Stimulated activated CD4-positive, alpha-beta T cell treated with anti-CD3 and anti-CD28 coated beads, Interleukin-1b, Interleukin-23, amount 100 ng/mL, for 24 hours (primary cell): ENCODE data around the gene RPL39L.

Source experiments
- DNase-seq, 4 experiments: peaks; one replicate each; pipeline ENCODE4 v3.0.0-alpha.2; 2020; ENCODE audit warnings: low read depth in 4 of 4, low spot score in 1 of 4

RPL39L gene

DNA sequence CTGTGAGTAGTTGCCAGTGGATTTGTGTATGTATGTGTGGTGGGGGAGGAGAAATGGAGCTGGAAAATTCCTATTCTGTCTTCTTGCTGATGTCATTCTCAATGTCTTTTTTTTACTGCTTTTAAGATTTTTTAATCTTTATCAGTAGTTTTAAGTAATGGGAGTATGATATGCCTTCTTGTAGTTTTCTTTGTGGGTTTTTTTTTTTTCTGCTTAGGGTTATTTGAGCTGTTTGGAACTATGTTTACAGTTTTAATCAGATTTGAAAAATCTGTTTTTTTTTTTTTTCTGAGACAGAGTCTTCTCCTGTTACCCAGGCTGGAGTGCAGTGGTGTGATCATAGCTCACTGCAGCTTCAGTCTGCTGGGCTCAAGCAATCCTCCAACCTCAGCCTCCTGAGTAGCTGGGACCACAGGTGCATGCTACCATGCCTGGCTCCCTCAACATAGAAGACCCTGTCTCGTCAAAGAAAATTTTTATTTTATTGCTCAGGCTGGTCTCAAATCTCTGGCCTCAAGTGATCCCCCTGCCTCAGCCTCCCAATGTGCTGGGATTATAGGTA lies 37.1 kb downstream of the RPL39L start:
- DNase-seq, result no peak

GRCh38 chr3:187101184-187102072 lies 37.9 kb downstream of the RPL39L start:
- DNase-seq, result peak in 2 of 4 experiments; percentile 10 to 12

DNA sequence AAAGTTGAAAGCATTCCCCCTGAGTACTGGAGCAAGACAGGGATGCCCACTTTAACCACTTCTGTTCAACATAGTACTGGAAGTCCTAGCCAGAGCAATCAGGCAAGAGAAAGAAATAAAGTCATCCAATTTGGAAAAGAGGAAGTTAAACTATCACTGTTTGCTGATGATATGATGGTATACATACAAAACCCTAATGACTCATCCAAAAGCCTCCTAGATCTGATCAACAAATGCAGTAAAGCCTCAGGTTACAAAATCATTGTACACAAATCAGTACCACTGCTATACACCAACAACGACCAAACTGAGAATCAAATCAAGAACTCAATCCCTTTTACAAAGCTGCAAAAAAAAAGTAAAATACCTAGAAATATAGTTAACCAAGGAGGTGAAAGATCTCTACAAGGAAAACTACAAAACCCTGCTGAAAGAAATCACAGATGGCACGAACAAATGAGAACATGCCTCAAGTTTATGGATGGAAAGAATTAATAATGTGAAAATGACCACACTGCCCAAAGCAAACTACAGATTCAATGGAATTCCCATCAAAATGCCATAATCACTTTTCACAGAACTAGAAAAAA lies 40.3 kb downstream of the RPL39L start:
- DNase-seq, result no peak

DNA sequence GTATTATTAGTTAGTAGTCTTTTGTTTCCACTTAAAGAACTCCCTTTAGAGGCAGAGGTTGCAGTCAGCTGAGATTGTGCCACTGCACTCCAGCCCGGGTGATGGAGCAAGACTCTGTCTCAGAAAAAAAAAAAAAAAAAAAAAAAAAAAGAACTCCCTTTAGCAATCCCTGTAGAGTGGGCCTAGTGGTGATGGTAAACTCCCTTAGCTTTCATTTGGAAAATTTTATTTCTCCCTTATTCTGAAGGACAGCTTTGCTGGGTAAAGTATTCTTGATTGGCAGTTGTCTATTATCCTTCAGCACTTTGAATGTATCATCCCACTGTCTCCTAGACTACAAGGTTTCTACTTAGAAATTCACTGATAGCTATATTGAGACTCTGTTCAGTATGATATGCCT lies 46.0 kb downstream of the RPL39L start:
- DNase-seq, result no peak

DNA sequence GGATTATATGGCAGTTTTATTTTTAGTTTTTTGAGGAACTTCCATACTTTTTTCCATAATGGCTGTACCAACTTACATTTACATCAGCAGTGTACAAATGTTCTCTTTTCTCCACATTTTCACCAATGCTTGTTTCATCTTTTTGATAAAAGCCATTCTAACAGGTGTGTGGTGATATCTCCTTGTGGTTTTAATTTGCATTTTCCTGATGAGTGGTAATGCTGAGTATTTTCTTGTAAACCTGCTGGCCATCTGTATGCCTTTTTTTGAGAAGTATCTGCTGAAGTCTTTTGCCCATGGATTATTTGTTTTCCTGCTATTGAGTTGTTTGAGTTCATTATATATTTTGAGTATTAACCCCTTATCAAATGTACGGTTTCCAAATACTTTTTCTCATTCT lies 50.6 kb downstream of the RPL39L start:
- DNase-seq, result no peak

DNA sequence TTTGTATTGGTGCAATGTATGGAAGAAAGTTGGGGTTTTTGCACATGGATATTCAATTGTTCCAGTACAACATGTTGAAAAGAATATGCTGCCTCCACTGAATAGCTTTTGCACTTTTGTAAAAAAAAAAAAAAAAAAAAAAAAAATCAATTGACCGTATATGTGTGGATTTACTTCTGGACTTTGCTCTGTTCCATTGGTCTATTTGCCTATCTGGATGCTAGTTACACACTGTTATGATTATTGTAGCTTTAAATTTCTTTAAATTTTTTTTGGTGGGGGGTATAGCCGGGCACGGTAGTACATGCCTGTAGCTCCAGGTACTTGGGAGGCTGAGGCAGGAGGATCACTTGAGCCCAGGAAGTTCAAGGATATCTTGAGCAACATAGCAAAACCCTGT lies 52.5 kb downstream of the RPL39L start:
- DNase-seq, result no peak

DNA sequence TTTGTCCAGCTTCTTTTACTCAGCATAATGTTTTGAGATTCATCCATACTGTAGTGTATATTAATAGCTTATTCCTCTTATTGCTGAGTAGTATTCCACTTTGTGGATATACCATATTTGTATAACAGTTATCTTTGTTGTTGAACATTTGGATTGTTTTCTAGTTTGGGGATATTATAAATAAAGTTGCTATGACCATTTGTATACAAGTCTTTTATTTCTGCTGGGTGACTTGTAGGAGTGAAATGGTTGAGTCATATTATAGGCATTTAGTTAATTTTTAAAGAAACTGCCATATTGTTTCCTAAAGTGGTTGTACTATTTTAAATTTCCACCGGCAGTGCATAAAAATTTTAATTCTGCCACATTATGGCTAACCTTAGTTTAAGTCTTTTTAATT lies 53.4 kb downstream of the RPL39L start:
- no peak for DNase-seq

GRCh38 chr3:187085021-187085666 lies 54.2 kb downstream of the RPL39L start:
- no peak for DNase-seq

GRCh38 chr3:187084580-187084979 lies 54.7 kb downstream of the RPL39L start:
- no peak for DNase-seq

DNA sequence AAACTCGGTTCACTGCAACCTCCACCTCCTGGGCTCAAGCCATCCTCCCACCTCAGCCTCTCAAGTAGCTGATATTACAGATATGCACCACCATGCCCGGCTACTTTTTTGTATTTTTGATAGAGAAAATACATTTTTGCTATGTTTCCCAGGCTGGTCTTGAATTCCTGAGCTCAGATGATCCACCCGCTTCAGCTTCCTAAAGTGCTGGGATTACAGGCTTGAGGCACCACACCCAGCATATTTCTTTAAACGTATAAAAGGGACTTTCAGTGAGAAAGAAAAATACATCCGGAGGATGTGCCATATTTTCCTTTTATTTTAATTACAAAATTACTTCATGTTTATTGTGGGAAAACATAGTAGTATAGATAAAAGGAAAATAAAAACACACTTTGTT lies 55.2 kb downstream of the RPL39L start:
- no peak for DNase-seq

DNA sequence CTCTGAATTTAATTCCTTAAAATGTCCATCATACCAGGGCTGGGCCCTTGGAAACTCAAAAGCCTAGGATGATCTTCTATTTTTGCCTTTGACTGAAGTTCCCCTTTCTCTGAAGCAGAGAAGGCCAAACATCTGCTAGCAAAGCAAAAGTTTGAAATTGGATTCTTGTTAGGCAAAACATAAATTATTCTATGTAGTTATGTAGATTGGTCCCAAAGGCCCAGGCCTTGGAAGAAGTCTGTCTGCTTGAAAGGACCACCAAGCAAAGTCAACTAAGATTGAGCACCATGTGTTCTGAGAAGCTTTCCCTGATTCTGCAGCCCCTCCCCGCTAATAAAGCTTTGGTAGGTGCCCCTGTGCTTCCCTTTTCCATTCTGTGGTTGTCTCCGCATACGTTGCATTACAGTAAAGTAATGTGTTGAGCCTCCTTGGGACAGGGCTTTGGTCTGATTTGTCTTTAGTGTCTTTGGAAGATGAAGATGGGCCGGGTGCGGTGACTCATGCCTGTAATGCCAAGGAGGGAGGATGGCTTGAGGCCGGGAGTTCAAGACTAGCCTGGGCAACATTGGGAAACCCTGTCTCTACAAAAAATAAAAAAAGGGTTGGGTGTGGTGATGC lies 56.4 kb downstream of the RPL39L start:
- no peak for DNase-seq

GRCh38 chr3:187080799-187081450 lies 58.4 kb downstream of the RPL39L start:
- no peak for DNase-seq

DNA sequence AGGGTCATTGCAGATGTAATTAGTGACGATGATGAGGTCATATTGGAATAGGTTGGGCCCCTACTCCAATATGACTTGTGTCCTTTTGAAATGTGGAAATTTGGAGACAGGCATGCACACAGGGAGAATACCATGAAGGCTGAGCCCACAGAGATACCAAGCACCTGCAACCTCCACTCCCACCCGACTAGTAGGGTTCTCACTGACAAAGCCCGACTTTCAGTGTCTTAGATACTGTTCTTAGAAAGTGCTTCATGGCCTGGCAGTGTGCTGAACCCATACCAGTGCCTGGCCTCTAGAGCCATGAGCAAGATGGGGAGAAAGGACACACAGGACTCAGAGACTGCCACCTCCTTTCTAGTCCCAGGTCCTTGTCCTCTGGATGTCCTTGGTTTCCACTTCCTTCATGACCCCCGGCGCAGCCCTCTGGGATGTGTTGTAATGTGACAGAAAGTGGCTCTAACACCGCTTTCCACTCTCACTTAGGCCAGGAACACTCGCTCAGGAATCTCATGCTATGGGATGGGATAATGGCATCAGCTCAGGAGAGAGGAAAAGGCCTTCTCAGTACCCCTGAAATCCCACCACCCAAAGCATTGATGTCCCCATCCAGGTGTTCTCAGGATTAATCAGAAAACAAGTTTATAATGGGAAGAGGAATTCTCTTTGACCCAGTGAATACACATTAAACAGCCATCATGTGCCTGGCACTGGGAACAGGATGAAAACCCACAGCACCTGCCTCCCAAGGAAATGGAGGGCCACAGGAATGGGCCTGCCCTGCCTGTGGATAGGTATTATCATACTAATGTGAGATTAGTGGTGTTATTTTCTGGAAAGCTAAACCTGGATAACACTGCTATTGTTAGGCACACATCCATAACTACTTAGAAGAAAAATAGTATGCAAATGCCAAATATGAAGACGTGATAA lies 59.9 kb downstream of the RPL39L start:
- DNase-seq, result no peak

DNA sequence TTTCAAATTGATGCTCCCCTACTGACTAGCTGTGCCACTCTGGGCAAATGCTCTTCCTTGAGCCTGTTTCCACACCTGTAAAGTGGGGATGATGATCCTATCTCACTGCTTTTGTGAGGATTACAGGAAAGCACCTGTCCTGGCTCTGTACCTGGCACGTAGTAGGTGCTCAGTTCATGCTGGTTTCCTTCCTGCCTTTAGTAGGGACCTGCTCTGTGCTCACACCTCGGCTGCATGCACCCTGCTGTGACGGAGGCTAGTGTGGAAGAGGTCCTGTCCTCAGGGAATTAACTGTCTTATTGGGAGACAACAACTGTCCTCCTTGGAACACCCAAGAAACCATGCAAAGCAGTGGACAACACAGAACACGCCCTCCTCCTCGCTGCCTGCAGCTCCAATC lies 61.8 kb downstream of the RPL39L start:
- DNase-seq, result no peak

- DNase-seq, result no peak
Measured at GRCh38 chr3:187077085-187077484, 62.2 kb downstream of the RPL39L start.

DNA sequence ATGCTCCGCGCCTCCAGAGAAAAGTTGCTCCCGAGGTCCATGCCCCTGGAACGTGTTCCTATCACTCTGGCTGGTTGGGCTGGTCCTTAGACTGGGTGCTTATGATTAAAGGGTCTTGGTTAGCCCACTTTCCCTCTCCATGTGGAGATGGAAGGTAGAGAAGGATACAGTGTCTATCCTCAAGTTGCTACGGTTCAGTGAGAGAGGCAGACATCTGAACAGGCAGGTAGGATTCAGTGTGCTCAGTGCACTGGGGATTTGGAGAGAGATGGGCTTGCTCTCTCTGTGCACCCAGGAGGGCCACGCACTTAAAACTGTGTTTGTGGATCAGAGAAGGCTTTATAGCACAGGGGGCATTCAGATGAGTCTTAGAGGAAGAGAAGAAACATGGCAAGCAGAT lies 63.0 kb downstream of the RPL39L start:
- no peak for DNase-seq

GRCh38 chr3:187074846-187075245 lies 64.5 kb downstream of the RPL39L start:
- DNase-seq, result no peak

GRCh38 chr3:187073581-187074098 lies 65.7 kb downstream of the RPL39L start:
- DNase-seq, result no peak

DNA sequence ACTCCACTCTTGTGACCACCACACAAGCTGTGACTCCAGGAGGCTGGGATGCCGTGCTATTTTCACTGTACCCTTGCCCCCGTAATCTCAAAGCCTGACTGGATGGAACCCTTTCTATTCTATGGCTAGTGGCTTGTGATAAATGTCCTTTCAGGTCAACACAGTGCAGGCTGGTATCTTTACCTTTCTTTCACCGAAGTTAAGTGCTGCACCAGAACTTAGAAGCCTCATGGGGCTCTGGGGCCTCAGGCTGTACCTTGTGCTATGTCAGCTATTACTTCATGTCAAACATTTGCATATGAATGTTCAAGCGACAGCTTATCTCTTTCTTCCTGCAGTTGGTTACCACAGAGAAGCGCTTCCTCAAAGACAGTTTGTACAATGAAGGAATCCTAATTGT lies 66.8 kb downstream of the RPL39L start:
- no peak for DNase-seq

- DNase-seq, result no peak
Measured at GRCh38 chr3:187072102-187072501, 67.2 kb downstream of the RPL39L start.
